ACC112 (cell line): ENCODE data around the gene MINAR1.
"Not testable (repeated sequence)": the region's sequence is repeated elsewhere in the genome, so short reads cannot be mapped to it uniquely, and the experiment has no call there.

ENCODE experiments used
- H2AFZ ChIP-seq: fragments of 200-600 bp; sonication (generic); one replicate; pipeline ENCODE4 v1.6.0; 2017; ENCODE audit warnings: antibody characterized with exemption, low read length; ENCODE audit not compliant: unreplicated experiment
- H3K27ac ChIP-seq: fragments of 200-600 bp; sonication (generic); 2 replicates; pipeline ENCODE4 v1.5.1; 2014; ENCODE audit warnings: low read depth, mild to moderate bottlenecking, antibody characterized with exemption, low read length, moderate library complexity
- H3K27me3 ChIP-seq: fragments of 200-600 bp; sonication (generic); 2 replicates; pipeline ENCODE4 v1.6.1; 2014; ENCODE audit warnings: mild to moderate bottlenecking, antibody characterized with exemption, low read length, moderate library complexity, mixed read lengths; ENCODE audit not compliant: insufficient read depth
- H3K36me3 ChIP-seq: fragments of 200-600 bp; sonication (generic); 2 replicates; pipeline ENCODE4 v1.6.1; 2016; ENCODE audit warnings: mild to moderate bottlenecking, antibody characterized with exemption, low read length, moderate library complexity, mixed read lengths; ENCODE audit not compliant: insufficient read depth
- H3K4me1 ChIP-seq: fragments of 200-600 bp; sonication (generic); one replicate; pipeline ENCODE4 v1.6.1; 2016; ENCODE audit warnings: low read length, mixed read lengths; ENCODE audit not compliant: insufficient read depth, unreplicated experiment, control insufficient read depth
- H3K4me3 ChIP-seq: fragments of 200-600 bp; sonication (generic); 2 replicates; pipeline ENCODE4 v1.5.1; 2014; ENCODE audit warnings: mild to moderate bottlenecking, low read depth, low read length
- H3K79me2 ChIP-seq: fragments of 200-600 bp; sonication (generic); one replicate; pipeline ENCODE4 v1.6.0; 2016; ENCODE audit warnings: low read length; ENCODE audit not compliant: control insufficient read depth, unreplicated experiment, insufficient read depth

MINAR1 gene

GRCh38 chr15:79408041-79408440, 24.1 kb upstream of the MINAR1 start:
- Histone ChIP-seq H3K27ac (no peak overlapping the region), H3K4me3 (no peak overlapping the region), H3K4me1 (peaks cover 4% of the 10 kb centered on the region), H3K27me3 (no peaks in the 10 kb centered on the region), H3K79me2 (no peaks in the 10 kb centered on the region), H2AFZ (no peak overlapping the region), H3K36me3 (no peaks in the 10 kb centered on the region)

DNA sequence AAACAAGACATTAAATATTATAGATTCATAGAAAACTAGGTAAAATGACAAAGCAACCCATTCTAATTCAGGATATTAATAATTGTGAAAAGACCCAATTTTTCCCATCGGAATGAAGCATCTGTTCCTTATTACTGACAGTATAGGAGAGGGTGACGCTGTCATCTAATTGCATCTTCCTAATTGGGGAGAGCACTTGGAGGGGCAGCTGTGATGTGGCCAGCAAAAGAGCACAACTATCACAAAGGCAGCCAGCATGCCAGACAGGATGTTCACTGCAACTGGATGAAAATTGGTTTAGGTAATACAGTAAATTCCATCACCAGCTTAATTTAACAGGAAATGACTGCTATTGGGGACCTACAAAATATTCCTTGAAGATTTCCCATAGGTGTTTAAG, 21.9 kb upstream of the MINAR1 start:
- Histone ChIP-seq H3K36me3 (no peaks in the 10 kb centered on the region), H3K27ac (no peak overlapping the region), H3K4me3 (no peak overlapping the region), H3K79me2 (no peaks in the 10 kb centered on the region), H3K27me3 (no peaks in the 10 kb centered on the region), H3K4me1 (peaks cover 4% of the 10 kb centered on the region), H2AFZ (no peak overlapping the region)

GRCh38 chr15:79412010-79412409, 20.1 kb upstream of the MINAR1 start:
- Histone ChIP-seq H3K27me3 (no peaks in the 10 kb centered on the region), H3K36me3 (no peaks in the 10 kb centered on the region), H3K4me3 (no peak overlapping the region), H3K27ac (no peak overlapping the region), H3K4me1 (peaks cover 4% of the 10 kb centered on the region), H2AFZ (no peak overlapping the region), H3K79me2 (no peaks in the 10 kb centered on the region)

- H3K27me3 ChIP-seq = no peaks in the 10 kb centered on the region
- H3K79me2 ChIP-seq = no peaks in the 10 kb centered on the region
- no peaks in the 10 kb centered on the region for H3K36me3 ChIP-seq
- H3K4me3 ChIP-seq = no peak overlapping the region
- no peak overlapping the region for H3K27ac ChIP-seq
- H3K4me1 ChIP-seq = peaks cover 4% of the 10 kb centered on the region
- H2AFZ ChIP-seq = no peak overlapping the region
Measured at GRCh38 chr15:79412429-79412828, 19.7 kb upstream of the MINAR1 start.

DNA sequence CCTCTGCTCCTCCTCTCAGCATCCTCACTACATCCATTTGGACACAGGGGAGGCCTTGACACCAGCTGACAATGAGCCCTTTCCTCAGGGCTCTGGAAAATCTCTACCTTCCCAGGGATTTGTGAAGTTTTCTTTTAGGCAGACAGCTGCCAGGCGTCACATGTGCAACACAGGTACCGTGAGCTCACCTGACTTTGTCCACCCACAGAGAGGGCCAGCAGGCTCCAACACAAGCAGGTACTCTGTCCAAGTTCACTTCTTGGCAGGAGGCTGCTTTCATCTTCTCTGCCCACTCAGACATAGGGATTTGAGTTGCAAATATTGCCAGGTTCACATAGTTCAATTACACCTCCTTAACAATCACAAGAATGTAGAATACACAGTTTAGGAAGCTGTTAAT, 15.3 kb upstream of the MINAR1 start:
- no peaks in the 10 kb centered on the region for H3K36me3 ChIP-seq
- no peaks in the 10 kb centered on the region for H3K4me1 ChIP-seq
- no peak overlapping the region for H3K4me3 ChIP-seq
- H3K27me3 ChIP-seq = no peaks in the 10 kb centered on the region
- no peak overlapping the region for H2AFZ ChIP-seq
- H3K79me2 ChIP-seq = no peaks in the 10 kb centered on the region
- H3K27ac ChIP-seq = no peak overlapping the region

DNA sequence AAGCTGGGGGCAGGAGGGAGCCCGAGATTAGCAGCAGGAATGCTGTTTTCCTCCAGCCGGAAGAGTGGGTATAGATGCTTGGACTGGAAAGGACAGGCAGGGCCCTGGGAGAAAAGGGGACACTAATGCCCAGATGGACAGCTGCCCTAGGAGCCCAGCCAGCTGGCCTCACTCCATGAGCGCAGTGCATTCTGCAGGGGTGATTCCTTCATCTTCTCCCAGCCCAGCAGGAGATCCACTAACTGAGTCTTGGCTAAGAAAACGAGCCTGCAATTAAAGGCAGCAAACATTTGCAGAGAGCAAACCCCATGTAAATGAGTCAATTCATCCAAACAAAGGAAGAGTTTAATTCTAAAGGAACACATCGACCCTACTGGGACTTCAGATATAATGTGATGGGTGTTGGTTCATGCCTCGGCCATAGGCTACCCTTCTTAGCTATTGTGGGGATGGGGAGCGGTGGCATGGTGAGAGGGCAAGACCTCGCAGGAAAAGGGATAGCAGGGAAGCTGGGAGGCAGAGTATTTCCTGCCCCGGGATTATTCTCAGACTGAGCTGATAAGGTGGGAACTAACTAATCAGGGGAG, 13.3 kb upstream of the MINAR1 start:
- no peaks in the 10 kb centered on the region for H3K4me1 ChIP-seq
- H2AFZ ChIP-seq = no peak overlapping the region
- no peak overlapping the region for H3K4me3 ChIP-seq
- H3K36me3 ChIP-seq = no peaks in the 10 kb centered on the region
- no peaks in the 10 kb centered on the region for H3K79me2 ChIP-seq
- H3K27ac ChIP-seq = no peak overlapping the region
- no peaks in the 10 kb centered on the region for H3K27me3 ChIP-seq

GRCh38 chr15:79425591-79426295, 6.4 kb upstream of the MINAR1 start:
- peaks cover 33% of the 10 kb centered on the region for H3K27me3 ChIP-seq
- no peaks in the 10 kb centered on the region for H3K4me1 ChIP-seq
- no peaks in the 10 kb centered on the region for H3K36me3 ChIP-seq
- H3K4me3 ChIP-seq = no peak overlapping the region
- H2AFZ ChIP-seq = no peak overlapping the region
- no peak overlapping the region for H3K27ac ChIP-seq
- no peaks in the 10 kb centered on the region for H3K79me2 ChIP-seq

DNA sequence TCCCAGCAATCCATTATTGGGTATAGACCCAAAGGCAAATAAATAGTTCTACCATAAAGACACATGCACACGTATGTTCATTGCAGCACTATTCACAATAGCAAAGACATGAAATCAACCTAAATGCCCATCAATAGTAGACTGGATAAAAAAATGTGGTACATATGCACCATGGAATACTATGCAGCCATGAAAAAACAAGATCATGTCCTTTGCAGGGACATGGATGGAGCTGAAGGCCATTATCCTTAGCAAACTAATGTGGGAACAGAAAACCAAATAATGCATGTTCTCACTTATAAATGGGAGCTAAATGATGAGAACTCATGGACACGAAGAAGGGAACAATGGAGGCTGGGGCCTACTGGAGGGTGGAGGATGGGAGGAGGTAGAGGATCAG, 5.2 kb upstream of the MINAR1 start:
- H2AFZ ChIP-seq, H3K4me1 ChIP-seq, H3K79me2 ChIP-seq, H3K36me3 ChIP-seq, H3K27ac ChIP-seq, H3K4me3 ChIP-seq: not testable (repeated sequence)
- peaks cover 44% of the 10 kb centered on the region for H3K27me3 ChIP-seq

DNA sequence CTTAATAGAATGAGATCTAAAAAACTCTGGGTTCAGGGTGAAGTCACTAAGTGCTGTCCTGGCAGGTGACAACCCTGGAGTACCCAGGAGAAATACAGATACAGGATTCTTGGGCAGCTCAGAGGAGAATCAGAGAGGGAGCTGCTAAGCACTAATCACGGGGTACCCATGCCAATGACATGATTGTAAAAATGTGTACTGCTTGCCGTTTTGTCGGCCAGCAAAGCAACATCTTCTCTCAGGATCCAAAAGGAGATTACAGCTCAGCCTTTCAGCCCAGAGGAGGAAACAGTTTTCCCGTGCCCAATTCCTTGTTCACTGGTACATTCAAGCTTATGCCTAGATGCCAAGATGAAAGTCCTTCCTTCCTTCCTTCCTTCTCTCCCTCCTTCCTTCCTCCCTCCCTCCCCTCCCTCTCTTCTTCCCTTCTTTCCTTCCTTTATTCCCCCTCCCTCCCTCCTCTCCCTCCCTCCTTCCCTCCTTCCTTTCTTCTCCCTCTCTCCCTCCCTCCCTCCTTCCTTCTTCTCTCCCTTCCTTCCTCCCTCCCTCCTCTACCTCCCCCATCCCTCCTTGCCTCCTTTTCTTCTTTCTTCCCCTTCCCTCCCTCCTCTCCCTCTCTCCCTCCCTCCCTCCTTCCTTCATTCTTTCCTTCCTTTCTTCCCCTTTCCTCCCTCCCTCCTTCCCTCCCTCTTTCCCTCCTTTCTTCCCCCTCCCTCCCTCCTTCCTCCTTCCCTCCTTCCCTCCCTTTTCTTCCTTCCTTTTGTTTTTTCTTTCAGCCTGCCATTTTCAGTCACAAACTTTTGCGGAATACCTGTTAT, 4.1 kb upstream of the MINAR1 start:
- H3K27me3 ChIP-seq = peaks cover 55% of the 10 kb centered on the region
- no peaks in the 10 kb centered on the region for H3K79me2 ChIP-seq
- H2AFZ ChIP-seq = no peak overlapping the region
- no peak overlapping the region for H3K4me3 ChIP-seq
- H3K4me1 ChIP-seq = peaks cover 5% of the 10 kb centered on the region
- H3K36me3 ChIP-seq = no peaks in the 10 kb centered on the region
- H3K27ac ChIP-seq = no peak overlapping the region

DNA sequence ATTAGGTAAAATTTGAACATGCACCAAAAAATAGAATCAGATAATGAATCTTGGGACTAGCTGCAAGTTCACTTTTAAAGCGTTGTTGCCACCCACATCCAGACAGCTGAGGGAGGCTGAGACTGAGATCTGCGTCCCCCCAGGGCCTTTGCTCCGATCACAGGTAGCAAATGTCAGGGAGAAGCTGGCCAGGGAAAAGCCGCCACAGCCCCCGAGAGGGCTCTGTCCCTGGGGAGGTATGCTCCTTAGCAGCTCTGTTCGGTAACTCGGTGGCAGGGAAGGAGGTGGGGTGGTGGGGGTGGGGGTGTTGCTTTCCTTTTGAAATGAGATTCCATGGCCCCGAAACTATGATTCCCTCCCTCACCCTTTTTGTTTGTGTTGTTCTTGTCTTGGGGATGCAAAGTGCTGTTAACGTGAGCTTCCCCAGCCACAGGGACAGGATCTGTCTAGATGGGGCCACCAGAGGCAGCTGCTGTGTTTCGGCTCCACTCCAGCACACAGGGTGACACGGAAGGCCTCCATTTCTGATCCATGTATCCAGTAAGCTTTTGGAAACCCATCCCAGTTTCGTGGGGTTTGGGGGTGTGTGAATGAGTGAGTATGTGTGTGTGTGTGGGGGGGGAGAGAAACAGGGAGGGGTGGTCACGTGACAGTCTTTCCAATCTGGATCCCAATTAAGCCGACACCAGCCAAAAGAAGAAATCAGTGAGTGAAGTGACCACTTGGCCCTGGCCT, 1.1 kb upstream of the MINAR1 start:
- no peak overlapping the region for H2AFZ ChIP-seq
- peaks cover 5% of the 10 kb centered on the region for H3K4me1 ChIP-seq
- no peak overlapping the region for H3K27ac ChIP-seq
- H3K36me3 ChIP-seq = no peaks in the 10 kb centered on the region
- H3K4me3 ChIP-seq = peak overlapping the region; percentile 78
- no peaks in the 10 kb centered on the region for H3K79me2 ChIP-seq
- peaks cover 82% of the 10 kb centered on the region for H3K27me3 ChIP-seq
